GM10266 (cell line): ENCODE data around the gene UBXN4.

Experiments
- DNase-seq: peaks from one replicate; pipeline ENCODE4 v3.0.0; 2012; ENCODE audit errors: extremely low spot score
- TF ChIP-seq, protein P1 (sequence below): IDR thresholded peaks from 2 replicates; pipeline ENCODE4 v1.5.1; 2012; ENCODE audit warnings: mild to moderate bottlenecking, low read depth; ENCODE audit not compliant: control insufficient read depth, insufficient read depth; ENCODE audit errors: missing control alignments

UBXN4 gene

DNA sequence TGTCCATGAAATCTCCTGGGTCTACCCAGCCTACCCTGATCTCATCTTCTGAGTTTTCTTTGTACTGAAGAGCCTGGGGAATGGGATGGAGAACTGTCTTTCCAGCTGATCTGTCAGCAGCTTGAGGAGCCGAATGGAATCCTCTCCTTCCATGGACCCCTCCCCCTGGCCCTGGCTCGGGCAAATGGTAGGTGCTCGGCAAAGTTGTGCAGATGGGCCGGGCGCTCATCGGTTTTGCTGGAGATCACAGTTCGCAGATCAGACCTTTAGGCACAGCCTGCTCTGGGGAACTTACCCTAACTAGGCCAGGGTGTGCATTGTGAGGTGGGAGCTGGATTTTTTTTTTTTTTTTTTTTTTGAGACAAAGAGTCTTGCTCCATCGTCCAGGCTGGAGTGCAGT is 55.0 kb downstream of the UBXN4 start:
- no peak for DNase-seq
- TF ChIP-seq, protein P1, sequence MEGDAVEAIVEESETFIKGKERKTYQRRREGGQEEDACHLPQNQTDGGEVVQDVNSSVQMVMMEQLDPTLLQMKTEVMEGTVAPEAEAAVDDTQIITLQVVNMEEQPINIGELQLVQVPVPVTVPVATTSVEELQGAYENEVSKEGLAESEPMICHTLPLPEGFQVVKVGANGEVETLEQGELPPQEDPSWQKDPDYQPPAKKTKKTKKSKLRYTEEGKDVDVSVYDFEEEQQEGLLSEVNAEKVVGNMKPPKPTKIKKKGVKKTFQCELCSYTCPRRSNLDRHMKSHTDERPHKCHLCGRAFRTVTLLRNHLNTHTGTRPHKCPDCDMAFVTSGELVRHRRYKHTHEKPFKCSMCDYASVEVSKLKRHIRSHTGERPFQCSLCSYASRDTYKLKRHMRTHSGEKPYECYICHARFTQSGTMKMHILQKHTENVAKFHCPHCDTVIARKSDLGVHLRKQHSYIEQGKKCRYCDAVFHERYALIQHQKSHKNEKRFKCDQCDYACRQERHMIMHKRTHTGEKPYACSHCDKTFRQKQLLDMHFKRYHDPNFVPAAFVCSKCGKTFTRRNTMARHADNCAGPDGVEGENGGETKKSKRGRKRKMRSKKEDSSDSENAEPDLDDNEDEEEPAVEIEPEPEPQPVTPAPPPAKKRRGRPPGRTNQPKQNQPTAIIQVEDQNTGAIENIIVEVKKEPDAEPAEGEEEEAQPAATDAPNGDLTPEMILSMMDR: no peak

DNA sequence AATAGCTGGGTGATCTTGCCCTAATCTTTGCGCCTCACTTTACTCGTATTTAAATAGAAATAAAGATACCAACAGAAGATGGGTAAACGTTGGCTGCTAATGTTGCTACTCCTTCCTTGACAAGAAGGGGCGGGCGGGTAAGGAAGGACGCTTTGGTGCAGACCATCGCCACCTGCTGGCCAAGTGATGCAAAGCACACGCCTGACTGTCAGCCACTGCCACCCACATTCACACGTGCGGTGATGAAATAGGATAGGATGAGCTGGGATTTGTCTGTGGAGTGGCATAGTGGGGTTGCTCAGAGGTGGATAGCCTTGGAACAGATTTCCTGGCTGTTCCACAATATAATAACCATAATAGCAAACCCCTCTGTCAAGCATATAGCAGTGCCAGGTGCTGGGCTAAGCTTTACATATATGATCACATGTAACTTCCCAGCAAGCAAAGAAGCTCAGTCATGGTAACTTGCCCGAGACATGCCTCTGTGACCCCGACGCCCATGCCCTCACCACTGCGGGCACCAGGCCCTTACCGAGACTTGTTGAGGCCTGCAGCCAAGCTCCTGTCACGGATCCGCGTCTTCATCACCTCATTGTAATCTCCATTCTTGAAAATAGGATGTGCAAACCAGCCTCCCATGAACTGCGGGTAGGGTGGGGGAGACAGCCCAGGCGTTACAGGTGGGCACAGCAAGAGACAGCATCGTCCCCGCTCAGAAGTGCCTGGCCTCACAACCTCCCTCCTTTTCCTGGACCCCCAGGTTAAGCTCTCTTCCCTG is 56.0 kb downstream of the UBXN4 start:
- TF ChIP-seq, protein P1: peak; percentile 96
- DNase-seq: peak; percentile 72

DNA sequence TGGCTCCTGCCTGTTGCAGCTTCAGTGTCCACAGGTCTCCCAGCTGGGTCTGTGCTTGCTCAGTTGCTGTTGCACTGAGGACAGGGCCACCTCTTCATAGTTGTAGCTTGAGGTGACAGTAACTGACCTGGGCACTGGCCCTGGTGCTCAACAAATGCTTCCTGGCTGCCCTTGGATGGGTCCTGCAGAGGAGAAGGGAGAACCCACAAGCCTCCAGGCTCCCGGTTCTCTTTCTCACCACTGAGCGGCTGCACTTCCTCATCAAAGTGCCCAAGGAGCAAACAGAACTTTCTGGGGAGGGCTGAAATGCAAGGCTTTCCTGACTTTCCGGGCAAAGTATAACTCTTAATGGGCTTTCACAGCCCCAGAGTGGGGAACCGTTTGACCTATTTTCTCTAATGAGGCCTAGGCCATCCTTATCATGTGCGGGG is 56.6 kb downstream of the UBXN4 start:
- DNase-seq: no peak
- TF ChIP-seq, protein P1: no peak

DNA sequence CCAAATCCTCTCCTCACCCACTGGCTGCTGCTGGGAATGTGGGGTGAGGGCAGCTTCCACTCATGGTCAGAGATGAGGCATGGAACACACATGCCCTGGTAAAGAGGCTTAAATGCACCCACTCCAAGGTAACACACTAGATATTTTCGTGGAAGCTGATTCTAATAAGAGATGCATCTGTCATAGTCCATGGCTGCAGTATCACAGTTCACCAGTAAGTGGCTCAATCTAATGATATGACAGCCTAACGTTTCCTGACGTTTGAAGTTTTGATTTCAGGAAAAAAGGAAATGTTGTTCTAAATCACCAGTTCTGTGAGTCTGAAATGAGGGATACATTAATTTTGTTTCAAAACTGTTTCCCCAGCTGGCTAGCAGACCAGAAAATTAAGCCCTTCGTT is 57.1 kb downstream of the UBXN4 start:
- no peak for DNase-seq
- TF ChIP-seq, protein P1: no peak

DNA sequence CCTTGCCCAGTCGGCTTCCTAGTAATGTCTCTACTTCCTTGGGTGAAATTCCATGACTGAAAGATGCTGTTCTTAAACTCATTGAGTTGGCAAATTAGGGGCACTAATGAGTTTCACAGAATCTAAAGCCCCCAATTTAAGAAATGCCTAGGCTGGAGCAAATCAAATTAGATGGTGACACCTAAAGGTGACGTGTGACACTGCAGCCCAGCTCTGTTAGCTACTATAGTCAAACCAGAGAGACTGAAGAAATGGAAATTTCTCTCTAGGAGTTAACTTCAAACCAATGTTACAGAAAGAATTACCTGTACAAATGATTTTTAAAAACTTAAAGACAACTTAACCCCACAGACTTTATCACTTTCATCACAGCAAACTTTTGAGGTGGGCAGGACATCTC is 58.1 kb downstream of the UBXN4 start:
- DNase-seq: no peak
- TF ChIP-seq, protein P1: no peak

DNA sequence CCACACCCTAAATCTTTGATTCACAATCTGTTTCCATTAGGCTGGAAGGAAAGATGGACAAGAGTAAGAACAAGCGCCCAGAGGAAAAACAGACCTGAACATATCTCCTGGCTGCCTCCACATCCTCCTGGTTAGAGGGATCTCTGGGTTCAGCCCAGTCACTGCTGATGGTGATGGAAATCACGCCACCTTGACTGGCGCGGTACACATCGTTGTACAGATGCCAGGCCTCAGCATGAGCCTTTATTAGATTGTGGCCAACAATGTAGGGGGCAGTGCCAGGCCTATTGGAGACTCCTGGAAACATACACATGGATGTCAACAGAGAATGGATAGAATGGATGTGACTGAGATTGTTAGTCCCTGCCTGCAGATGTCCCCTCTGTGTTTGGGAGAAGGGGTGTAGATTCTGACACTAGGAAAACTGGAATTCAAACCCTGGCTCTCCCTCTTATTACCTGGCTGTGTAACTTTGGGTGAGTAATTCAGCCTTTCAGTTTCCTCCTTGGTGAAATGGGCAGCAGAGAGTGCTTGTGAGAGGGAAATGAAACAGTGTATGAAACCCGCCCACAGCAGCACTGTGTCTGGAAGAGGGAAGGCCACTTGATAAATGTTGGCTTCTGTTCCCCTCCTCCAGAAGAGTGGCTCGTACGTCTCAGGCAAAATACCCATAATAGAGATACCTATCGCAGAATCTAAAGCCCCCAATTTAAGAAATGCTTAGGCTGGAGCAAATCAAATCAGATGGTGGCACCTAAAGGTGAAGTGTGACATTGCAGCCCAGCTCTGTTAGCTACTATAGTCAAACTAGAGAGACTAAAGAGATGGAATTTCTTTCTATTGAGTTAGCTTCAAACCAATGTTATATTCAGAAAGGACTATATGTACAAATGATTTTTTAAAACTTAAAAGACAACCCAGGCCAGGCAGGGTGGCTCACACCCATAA is 59.1 kb downstream of the UBXN4 start:
- TF ChIP-seq, protein P1: no peak
- DNase-seq: no peak
